Epithelial cell of proximal tubule (primary cell): ENCODE results near the gene HOXB3. TPM values are rescaled to one million over a fixed set of nuclear protein-coding genes. Genes with fewer than 3 reads are reported as not detected.
A peak's percentile ranks its signal among the peaks of the same experiment; 100 is the strongest.

Experiments
- DNase-seq: peaks from one replicate; pipeline ENCODE4 v3.0.0-alpha.2; 2011; ENCODE audit warnings: low read depth
- H3K4me3 ChIP-seq: 2 replicates; pipeline ENCODE4 v1.5.1; 2011; ENCODE audit warnings: low read depth, mild to moderate bottlenecking, low read length
- CTCF ChIP-seq: conservative IDR thresholded peaks from 2 replicates; pipeline ENCODE4 v1.5.1; 2012; ENCODE audit warnings: low read depth, mild to moderate bottlenecking, low read length
- total RNA-seq: library from RNA; depleted of rRNA; stranded (reverse); fragments of >200 nt; gene quantifications from 2 replicates; pipeline ENCODE4 v1.2.3, GENCODE V29; 2015

The HOXB3 gene
- total RNA-seq, 1 donor from 2014 or later, result 49.9 TPM

- no peak for TF ChIP-seq CTCF
- DNase-seq, result no peak
- peak overlapping the region; percentile 74 for H3K4me3 ChIP-seq
Observed at GRCh38 chr17:48599354-48599753, 9.3 kb upstream of the HOXB3 start.

DNA sequence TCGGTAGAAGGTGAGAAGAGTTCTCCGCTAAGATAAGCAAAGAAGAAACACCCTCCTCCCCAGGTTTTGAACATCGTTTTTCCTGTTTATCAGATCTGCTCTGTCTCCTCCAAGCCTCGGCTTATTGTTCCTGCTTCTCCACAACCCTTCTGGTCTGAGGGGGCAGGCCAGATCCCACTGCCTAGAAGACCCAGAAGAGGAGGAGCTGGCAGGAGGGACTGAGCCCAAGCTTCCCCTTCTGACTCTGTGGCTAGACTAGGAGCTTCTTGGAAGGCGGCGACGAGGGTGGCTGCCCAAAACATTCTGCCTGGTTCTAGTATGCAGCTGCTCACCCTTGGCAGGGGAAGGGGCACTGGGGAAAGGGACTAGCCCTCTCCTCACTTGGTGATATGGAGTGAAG lies 8.7 kb upstream of the HOXB3 start:
- DNase-seq, result no peak
- TF ChIP-seq CTCF, result no peak
- H3K4me3 ChIP-seq, result peak overlapping the region; percentile 74

DNA sequence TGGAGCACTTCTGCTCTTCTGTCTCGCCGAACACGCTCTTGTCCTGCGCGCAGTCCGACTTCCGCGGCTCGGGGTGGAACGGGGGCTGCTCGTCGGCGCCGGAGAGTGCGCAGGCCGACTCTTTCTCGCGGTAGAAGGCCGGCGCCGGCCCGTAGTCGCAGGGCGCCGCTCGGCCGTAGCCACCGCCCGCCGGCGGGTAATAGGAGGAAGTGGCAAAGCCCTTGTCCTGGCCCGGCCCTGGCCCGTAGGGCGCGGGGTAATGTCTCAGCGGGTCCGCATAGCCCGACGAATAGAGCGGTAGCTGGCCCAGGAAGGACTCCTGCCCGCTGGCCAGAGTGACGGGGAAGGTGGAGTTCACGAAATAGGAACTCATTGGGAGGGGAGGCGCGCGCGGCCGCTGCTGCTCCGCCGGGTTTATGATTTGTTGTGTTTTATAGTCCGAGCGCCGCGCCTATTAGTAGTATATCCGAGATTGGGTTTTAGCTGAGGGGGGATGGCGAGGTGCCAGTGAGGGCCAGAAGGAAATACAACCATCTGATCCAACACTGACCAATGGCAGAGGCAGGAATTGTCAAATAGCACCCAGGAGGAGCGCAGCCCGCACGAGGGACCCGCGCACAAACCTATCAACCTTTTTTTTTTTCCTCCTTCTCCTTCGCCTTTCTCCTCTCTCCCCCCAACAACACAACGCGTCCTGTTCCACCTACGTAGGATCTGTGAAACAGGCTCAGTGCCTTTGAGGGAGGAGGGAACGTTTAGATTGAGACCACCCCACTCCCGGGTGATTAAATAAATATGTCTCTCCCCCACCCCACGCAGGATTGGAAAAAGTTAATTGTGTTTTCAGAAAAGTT lies 8.0 kb upstream of the HOXB3 start:
- H3K4me3 ChIP-seq, result peak overlapping the region; percentile 74
- no peak for DNase-seq
- TF ChIP-seq CTCF, result no peak

DNA sequence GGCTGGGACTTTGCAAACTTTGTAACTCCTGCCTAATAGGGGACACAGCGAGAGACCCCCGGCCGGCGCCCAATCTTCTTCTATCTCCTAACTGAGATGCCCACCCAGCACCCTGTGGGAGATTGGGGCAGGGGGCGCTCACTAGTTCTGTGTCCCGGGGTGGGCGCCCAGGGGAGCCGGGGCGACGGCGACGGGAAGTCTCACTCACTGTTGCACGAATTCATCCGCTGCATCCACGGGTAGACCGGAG lies 7.4 kb upstream of the HOXB3 start:
- peak overlapping the region; percentile 74 for H3K4me3 ChIP-seq
- no peak for TF ChIP-seq CTCF
- no peak for DNase-seq

GRCh38 chr17:48596735-48597527 lies 6.9 kb upstream of the HOXB3 start:
- TF ChIP-seq CTCF, result no peak
- H3K4me3 ChIP-seq, result peak overlapping the region; percentile 74
- no peak for DNase-seq

- no peak for TF ChIP-seq CTCF
- H3K4me3 ChIP-seq, result peak overlapping the region; percentile 74
- no peak for DNase-seq
Observed at GRCh38 chr17:48596000-48596734, 6.1 kb upstream of the HOXB3 start.
